ENCODE data around the gene ALOX5AP. TPM values are rescaled to one million over a fixed set of nuclear protein-coding genes. Genes with fewer than 3 reads are reported as not detected.

ALOX5AP gene
- total and polyA plus RNA-seq, 7 experiments from 2014 or later = 22.1 to 198 (median 46.9) TPM

- no peak overlapping the region for H3K27ac Mint-ChIP-seq
- POLR2A ChIA-PET = no interaction called here
- intact Hi-C loops (cut with micrococcal nuclease) = no loop called here
These were observed 62.6 kb downstream of the ALOX5AP start for GRCh38 chr13:30797847-30798535.

GRCh38 chr13:30798776-30799355 lies 63.5 kb downstream of the ALOX5AP start:
- peaks cover 3 to 16% of the 10 kb centered on the region in 2 donors for H3K4me1 ChIP-seq (ENCODE audit: control insufficient read depth in 2 of 2, insufficient read depth in 2 of 2, low read length in 2 of 2)
- intact Hi-C loops (cut with micrococcal nuclease) = no loop called here
- Mint-ChIP-seq H3K4me3 (no peak overlapping the region), H3K36me3 (no peaks in the 10 kb centered on the region), H3K4me1 (peaks cover 10 to 44% (median 18%) of the 10 kb centered on the region in 7 donors), H3K9me3 (no peaks in the 10 kb centered on the region), H3K27ac (peak overlapping the region in 1 of 9 donors; percentile 61), H3K27me3 (peaks cover 0 to 5% (median 0%) of the 10 kb centered on the region in 5 donors)
- no peaks in the 10 kb centered on the region for H3K36me3 ChIP-seq (ENCODE audit: control insufficient read depth in 2 of 3, insufficient read depth in 3 of 3, low read length in 3 of 3)
- H3K27me3 ChIP-seq (ENCODE audit: control insufficient read depth in 2 of 2, insufficient read depth in 2 of 2, low read length in 2 of 2) = no peaks in the 10 kb centered on the region
- CTCF ChIA-PET = no interaction called here
- no peak overlapping the region for H3K4me3 ChIP-seq (ENCODE audit: low read length)
- DNase-seq (no peak), ATAC-seq (no peak)
- POLR2A ChIA-PET = no interaction called here
- no peaks in the 10 kb centered on the region for H3K9me3 ChIP-seq (ENCODE audit: control insufficient read depth in 2 of 3, low read length in 3 of 3)
- H3K27ac ChIP-seq (ENCODE audit: low read depth, low read length) = no peak overlapping the region

More at GRCh38 chr13:30797847-30798535, 62.6 kb downstream of the ALOX5AP start:
- H3K27ac ChIP-seq (ENCODE audit: low read depth, low read length) = no peak overlapping the region
- no peaks in the 10 kb centered on the region for H3K27me3 ChIP-seq (ENCODE audit: control insufficient read depth in 2 of 2, insufficient read depth in 2 of 2, low read length in 2 of 2)
- no peak for ATAC-seq
- H3K9me3 ChIP-seq (ENCODE audit: control insufficient read depth in 2 of 3, low read length in 3 of 3) = no peaks in the 10 kb centered on the region
- Mint-ChIP-seq H3K27me3 (no peaks in the 10 kb centered on the region), H3K36me3 (no peaks in the 10 kb centered on the region), H3K9me3 (no peaks in the 10 kb centered on the region), H3K4me3 (no peak overlapping the region), H3K4me1 (peaks cover 10 to 38% (median 13%) of the 10 kb centered on the region in 7 donors)
- H3K4me3 ChIP-seq (ENCODE audit: low read length) = no peak overlapping the region
- no peak for DNase-seq
- CTCF ChIA-PET = no interaction called here
- no peaks in the 10 kb centered on the region for H3K36me3 ChIP-seq (ENCODE audit: control insufficient read depth in 2 of 3, insufficient read depth in 3 of 3, low read length in 3 of 3)
- H3K4me1 ChIP-seq (ENCODE audit: control insufficient read depth in 2 of 2, insufficient read depth in 2 of 2, low read length in 2 of 2) = peaks cover 0 to 14% of the 10 kb centered on the region in 2 donors

DNA sequence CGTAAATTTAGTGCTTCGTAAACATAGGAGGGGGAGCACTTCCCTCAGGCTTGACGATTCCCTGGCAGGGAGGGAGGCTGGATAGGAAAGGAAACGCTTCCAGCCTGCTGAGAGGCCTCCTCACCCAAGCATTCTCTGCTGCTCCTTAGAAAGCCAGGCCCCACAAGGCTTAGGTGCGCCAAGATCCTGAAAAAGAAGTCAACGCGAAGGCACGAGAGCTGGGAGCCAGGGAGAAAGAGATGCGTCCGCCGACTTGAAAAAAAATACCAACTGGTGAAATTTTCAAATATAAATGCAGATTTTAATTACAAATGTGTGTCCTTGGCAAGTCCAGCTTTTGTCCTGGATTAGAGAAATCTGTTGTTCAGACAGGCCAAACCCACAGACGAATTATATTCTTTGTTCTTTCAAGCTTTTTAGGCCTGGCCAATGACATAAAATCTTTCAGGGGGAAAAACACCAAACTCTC lies 64.0 kb downstream of the ALOX5AP start:
- no peak overlapping the region for H3K27ac ChIP-seq (ENCODE audit: low read depth, low read length)
- POLR2A ChIA-PET = no interaction called here
- Mint-ChIP-seq H3K9me3 (no peaks in the 10 kb centered on the region), H3K27me3 (peaks cover 0 to 5% (median 0%) of the 10 kb centered on the region in 5 donors), H3K4me1 (peaks cover 10 to 44% (median 18%) of the 10 kb centered on the region in 7 donors), H3K36me3 (no peaks in the 10 kb centered on the region), H3K27ac (peak overlapping the region in 1 of 9 donors; percentile 61), H3K4me3 (no peak overlapping the region)
- CTCF ChIA-PET = no interaction called here
- no peak overlapping the region for H3K4me3 ChIP-seq (ENCODE audit: low read length)
- DNase-seq = no peak
- ATAC-seq = no peak
- peaks cover 3 to 16% of the 10 kb centered on the region in 2 donors for H3K4me1 ChIP-seq (ENCODE audit: control insufficient read depth in 2 of 2, insufficient read depth in 2 of 2, low read length in 2 of 2)
- H3K27me3 ChIP-seq (ENCODE audit: control insufficient read depth in 2 of 2, insufficient read depth in 2 of 2, low read length in 2 of 2) = no peaks in the 10 kb centered on the region
- H3K9me3 ChIP-seq (ENCODE audit: control insufficient read depth in 2 of 3, low read length in 3 of 3) = no peaks in the 10 kb centered on the region
- no peaks in the 10 kb centered on the region for H3K36me3 ChIP-seq (ENCODE audit: control insufficient read depth in 2 of 3, insufficient read depth in 3 of 3, low read length in 3 of 3)
- intact Hi-C loops (cut with micrococcal nuclease) = no loop called here

- no peak overlapping the region for H3K27ac ChIP-seq (ENCODE audit: low read depth, low read length)
- peaks cover 3 to 16% of the 10 kb centered on the region in 2 donors for H3K4me1 ChIP-seq (ENCODE audit: control insufficient read depth in 2 of 2, insufficient read depth in 2 of 2, low read length in 2 of 2)
- peaks cover 0 to 5% (median 0%) of the 10 kb centered on the region in 5 donors for H3K27me3 Mint-ChIP-seq
- H3K27ac Mint-ChIP-seq = peak overlapping the region in 2 of 9 donors; percentile 48 to 83
- ChIA-PET CTCF (no interaction called here), POLR2A (no interaction called here)
- ATAC-seq = no peak
- no peaks in the 10 kb centered on the region for H3K27me3 ChIP-seq (ENCODE audit: control insufficient read depth in 2 of 2, insufficient read depth in 2 of 2, low read length in 2 of 2)
- no peak overlapping the region for H3K4me3 Mint-ChIP-seq
- H3K36me3 Mint-ChIP-seq = no peaks in the 10 kb centered on the region
- H3K9me3 Mint-ChIP-seq = no peaks in the 10 kb centered on the region
- H3K4me1 Mint-ChIP-seq = peaks cover 10 to 38% (median 18%) of the 10 kb centered on the region in 7 donors
- no peaks in the 10 kb centered on the region for H3K36me3 ChIP-seq (ENCODE audit: control insufficient read depth in 2 of 3, insufficient read depth in 3 of 3, low read length in 3 of 3)
- H3K9me3 ChIP-seq (ENCODE audit: control insufficient read depth in 2 of 3, low read length in 3 of 3) = no peaks in the 10 kb centered on the region
- DNase-seq = no peak
- intact Hi-C loops (cut with micrococcal nuclease) = loop anchor here in 1 of 2 donors (5.0 kb wide), 2 partner anchors 543 to 688 kb away; no protein-coding TSS in a partner anchor
- H3K4me3 ChIP-seq (ENCODE audit: low read length) = no peak overlapping the region
These were observed 64.8 kb downstream of the ALOX5AP start for GRCh38 chr13:30800107-30800506.

- H3K9me3 Mint-ChIP-seq = no peaks in the 10 kb centered on the region
- CTCF ChIA-PET = interaction anchor here (0.6 to 1.3 kb wide), 3 partner anchors 66 to 389 kb away, joined by 3 read pairs; no protein-coding TSS in a partner anchor
- no peak for DNase-seq
- H3K36me3 Mint-ChIP-seq = no peaks in the 10 kb centered on the region
- peaks cover 0 to 5% (median 0%) of the 10 kb centered on the region in 5 donors for H3K27me3 Mint-ChIP-seq
- H3K4me3 ChIP-seq (ENCODE audit: low read length) = peak overlapping the region; percentile 27
- H3K9me3 ChIP-seq (ENCODE audit: control insufficient read depth in 2 of 3, low read length in 3 of 3) = no peaks in the 10 kb centered on the region
- no peak overlapping the region for H3K27ac Mint-ChIP-seq
- peak overlapping the region in 5 of 10 donors; percentile 17 to 75 (median 47) for H3K4me3 Mint-ChIP-seq
- no peaks in the 10 kb centered on the region for H3K27me3 ChIP-seq (ENCODE audit: control insufficient read depth in 2 of 2, insufficient read depth in 2 of 2, low read length in 2 of 2)
- intact Hi-C loops (cut with micrococcal nuclease) = loop anchor here (1.0 to 5.0 kb wide), 11 partner anchors 186 to 1294 kb away; partner anchors contain the start of genes HMGB1 (in 2 of the 2) and USPL1 (in 1 of the 2)
- H3K36me3 ChIP-seq (ENCODE audit: control insufficient read depth in 2 of 3, insufficient read depth in 3 of 3, low read length in 3 of 3) = no peaks in the 10 kb centered on the region
- POLR2A ChIA-PET = no interaction called here
- no peak overlapping the region for H3K27ac ChIP-seq (ENCODE audit: low read depth, low read length)
- peaks cover 5 to 19% (median 10%) of the 10 kb centered on the region in 7 donors for H3K4me1 Mint-ChIP-seq
- H3K4me1 ChIP-seq (ENCODE audit: control insufficient read depth in 2 of 2, insufficient read depth in 2 of 2, low read length in 2 of 2) = peaks cover 3 to 7% of the 10 kb centered on the region in 2 donors
- ATAC-seq = peak; percentile 18
These were observed 67.2 kb downstream of the ALOX5AP start for GRCh38 chr13:30802501-30802900.

GRCh38 chr13:30802953-30803478 lies 67.7 kb downstream of the ALOX5AP start:
- Histone ChIP-seq H3K4me1 (ENCODE audit: control insufficient read depth in 2 of 2, insufficient read depth in 2 of 2, low read length in 2 of 2) (peaks cover 3 to 7% of the 10 kb centered on the region in 2 donors), H3K27ac (ENCODE audit: low read depth, low read length) (no peak overlapping the region), H3K9me3 (ENCODE audit: control insufficient read depth in 2 of 3, low read length in 3 of 3) (no peaks in the 10 kb centered on the region), H3K36me3 (ENCODE audit: control insufficient read depth in 2 of 3, insufficient read depth in 3 of 3, low read length in 3 of 3) (no peaks in the 10 kb centered on the region), H3K27me3 (ENCODE audit: control insufficient read depth in 2 of 2, insufficient read depth in 2 of 2, low read length in 2 of 2) (no peaks in the 10 kb centered on the region), H3K4me3 (ENCODE audit: low read length) (peak overlapping the region; percentile 27)
- Mint-ChIP-seq H3K4me3 (peak overlapping the region; percentile 17 to 75 (median 51)), H3K27ac (peak overlapping the region in 1 of 9 donors; percentile 12), H3K4me1 (peaks cover 5 to 19% (median 10%) of the 10 kb centered on the region in 7 donors), H3K36me3 (no peaks in the 10 kb centered on the region), H3K27me3 (peaks cover 0 to 5% (median 0%) of the 10 kb centered on the region in 5 donors), H3K9me3 (no peaks in the 10 kb centered on the region)
- CTCF ChIA-PET = interaction anchor here (1.0 to 1.4 kb wide), 5 partner anchors 10 to 230 kb away, joined by 3 to 5 read pairs (median 3); no protein-coding TSS in a partner anchor
- intact Hi-C loops (cut with micrococcal nuclease) = loop anchor here (1.0 to 5.0 kb wide), 16 partner anchors 59 to 1294 kb away; partner anchors contain the start of genes HMGB1 (in 2 of the 2), ALOX5AP (in 1 of the 2) and USPL1 (in 1 of the 2)
- peak; percentile 97 for ATAC-seq
- peak; percentile 54 to 83 (median 70) for DNase-seq
- POLR2A ChIA-PET = interaction anchor here (0.7 kb wide), 1 partner anchor 669 kb away, joined by 3 read pairs; no protein-coding TSS in a partner anchor
